ENCODE data around the gene PNPLA7. TPM values are rescaled to one million over a fixed set of nuclear protein-coding genes. Genes with fewer than 3 reads are reported as not detected.
"Not testable (repeated sequence)": the region's sequence is repeated elsewhere in the genome, so short reads cannot be mapped to it uniquely, and the experiment has no call there.

PNPLA7 gene
- total RNA-seq, 1 experiment from 2014 or later = 3.9 TPM

GRCh38 chr9:137521405-137521985 is 28.7 kb downstream of the PNPLA7 start:
- CTCF ChIA-PET = no interaction called here
- intact Hi-C loops (cut with micrococcal nuclease; ENCODE audit: unreplicated experiment) (no loop called here), in situ Hi-C loops (cut with HindIII; ENCODE audit: low pct_unique_long_range_greater_than_20kb, low sequenced_read_pairs) (no loop called here)

GRCh38 chr9:137520614-137521404 is 29.4 kb downstream of the PNPLA7 start:
- CTCF ChIA-PET = no interaction called here
- in situ Hi-C loops (cut with HindIII; ENCODE audit: low pct_unique_long_range_greater_than_20kb, low sequenced_read_pairs) = no loop called here

More at GRCh38 chr9:137521405-137521985, 28.7 kb downstream of the PNPLA7 start:
- no peak for TF ChIP-seq POLR2AphosphoS5 (IDR thresholded peaks at IDR 0.05; ENCODE audit: low read depth, low read length)
- ATAC-seq (no peak), DNase-seq (ENCODE audit: low read depth, low spot score) (no peak)
- POLR2A ChIA-PET = no interaction called here
- BruUV-seq (replicated peaks) = no TSS peak
- Histone ChIP-seq H3K4me3 (ENCODE audit: low read depth in 2 of 2, low read length in 2 of 2) (no peak overlapping the region), H3K36me3 (ENCODE audit: control insufficient read depth, insufficient read depth, low read length) (no peaks in the 10 kb centered on the region), H3K27ac (ENCODE audit: low read length) (no peak overlapping the region), H3K27me3 (ENCODE audit: control insufficient read depth, insufficient read depth, low read length) (no peaks in the 10 kb centered on the region), H3K9me3 (ENCODE audit: control insufficient read depth, insufficient read depth, low read depth, low read length) (no peaks in the 10 kb centered on the region), H3K4me1 (ENCODE audit: control insufficient read depth, insufficient read depth, low read length) (no peaks in the 10 kb centered on the region)

GRCh38 chr9:137519553-137519952 is 30.6 kb downstream of the PNPLA7 start:
- TF ChIP-seq SIN3A (IDR thresholded peaks at IDR 0.05; ENCODE audit: borderline replicate concordance, insufficient read depth, low read depth, low read length) (no peak), POLR2AphosphoS5 (IDR thresholded peaks at IDR 0.05; ENCODE audit: low read depth, low read length) (no peak), CTCF (IDR thresholded peaks at IDR 0.05) (no peak), REST (IDR thresholded peaks at IDR 0.05; ENCODE audit: insufficient read depth in 1 of 2, low read depth in 2 of 2, low read length in 1 of 2) (no peak), TCF7L2 (IDR thresholded peaks at IDR 0.05; ENCODE audit: low read depth, low read length) (no peak)
- ChIA-PET POLR2A (no interaction called here), CTCF (no interaction called here)
- no peak for ATAC-seq
- Histone ChIP-seq H3K27ac (ENCODE audit: low read length) (no peak overlapping the region), H3K27me3 (ENCODE audit: control insufficient read depth, insufficient read depth, low read length) (no peaks in the 10 kb centered on the region), H3K4me1 (ENCODE audit: control insufficient read depth, insufficient read depth, low read length) (no peaks in the 10 kb centered on the region), H3K4me3 (ENCODE audit: low read depth in 2 of 2, low read length in 2 of 2) (no peak overlapping the region), H3K9me3 (ENCODE audit: control insufficient read depth, insufficient read depth, low read depth, low read length) (no peaks in the 10 kb centered on the region), H3K36me3 (ENCODE audit: control insufficient read depth, insufficient read depth, low read length) (no peaks in the 10 kb centered on the region)
- no TSS peak for BruUV-seq (replicated peaks)
- in situ Hi-C loops (cut with HindIII; ENCODE audit: low pct_unique_long_range_greater_than_20kb, low sequenced_read_pairs) = no loop called here
- intact Hi-C loops (cut with micrococcal nuclease; ENCODE audit: unreplicated experiment) = no loop called here
- DNase-seq (ENCODE audit: low read depth, low spot score) = no peak

More at GRCh38 chr9:137520614-137521404, 29.4 kb downstream of the PNPLA7 start:
- intact Hi-C loops (cut with micrococcal nuclease; ENCODE audit: unreplicated experiment) = no loop called here
- POLR2A ChIA-PET = no interaction called here
- no peak overlapping the region for H3K27ac ChIP-seq (ENCODE audit: low read length)
- no peaks in the 10 kb centered on the region for H3K27me3 ChIP-seq (ENCODE audit: control insufficient read depth, insufficient read depth, low read length)
- H3K4me3 ChIP-seq (ENCODE audit: low read depth in 2 of 2, low read length in 2 of 2) = no peak overlapping the region
- no peaks in the 10 kb centered on the region for H3K9me3 ChIP-seq (ENCODE audit: control insufficient read depth, insufficient read depth, low read depth, low read length)
- BruUV-seq (replicated peaks) = no TSS peak
- H3K36me3 ChIP-seq (ENCODE audit: control insufficient read depth, insufficient read depth, low read length) = no peaks in the 10 kb centered on the region
- H3K4me1 ChIP-seq (ENCODE audit: control insufficient read depth, insufficient read depth, low read length) = no peaks in the 10 kb centered on the region
- TF ChIP-seq SIN3A (IDR thresholded peaks at IDR 0.05; ENCODE audit: borderline replicate concordance, insufficient read depth, low read depth, low read length) = no peak
- DNase-seq (ENCODE audit: low read depth, low spot score) = no peak
- ATAC-seq = no peak

- ATAC-seq; intact Hi-C loops (cut with micrococcal nuclease; ENCODE audit: unreplicated experiment); H3K27me3 ChIP-seq (ENCODE audit: control insufficient read depth, insufficient read depth, low read length); H3K4me3 ChIP-seq (ENCODE audit: low read depth in 2 of 2, low read length in 2 of 2); DNase-seq (ENCODE audit: low read depth, low spot score); H3K9me3 ChIP-seq (ENCODE audit: control insufficient read depth, insufficient read depth, low read depth, low read length); CTCF ChIA-PET; H3K27ac ChIP-seq (ENCODE audit: low read length); POLR2A ChIA-PET; BruUV-seq (replicated peaks); in situ Hi-C loops (cut with HindIII; ENCODE audit: low pct_unique_long_range_greater_than_20kb, low sequenced_read_pairs); H3K4me1 ChIP-seq (ENCODE audit: control insufficient read depth, insufficient read depth, low read length); H3K36me3 ChIP-seq (ENCODE audit: control insufficient read depth, insufficient read depth, low read length): not testable (repeated sequence)
Observed at GRCh38 chr9:137518661-137519459, 31.3 kb downstream of the PNPLA7 start.

Measured in Panc1 (cell line).